ENCODE data around the gene GRIN2A. TPM values are rescaled to one million over a fixed set of nuclear protein-coding genes. Genes with fewer than 3 reads are reported as not detected.

The GRIN2A gene
- total RNA-seq, 1 donor from 2014 or later = 7.8 TPM

- H3K27me3 ChIP-seq = no peaks in the 10 kb centered on the region
- DNase-seq (ENCODE audit: low spot score in 2 of 2) = no peak
- no peak overlapping the region for H3K27ac ChIP-seq
- no peak for TF ChIP-seq CTCF (IDR thresholded peaks at IDR 0.05)
- no peaks in the 10 kb centered on the region for H3K9me3 ChIP-seq
- H3K4me1 ChIP-seq = no peaks in the 10 kb centered on the region
- no peak overlapping the region for H3K4me3 ChIP-seq
- no peaks in the 10 kb centered on the region for H3K36me3 ChIP-seq
- intact Hi-C loops (cut with DNase I) = no loop called here
Observed at GRCh38 chr16:9820476-9821246, 361.6 kb downstream of the GRIN2A start.

- H3K4me1 ChIP-seq = no peaks in the 10 kb centered on the region
- H3K27ac ChIP-seq = no peak overlapping the region
- no peak for TF ChIP-seq CTCF (IDR thresholded peaks at IDR 0.05)
- DNase-seq (ENCODE audit: low spot score in 2 of 2) = no peak
- intact Hi-C loops (cut with DNase I) = no loop called here
- no peak overlapping the region for H3K4me3 ChIP-seq
- H3K27me3 ChIP-seq = no peaks in the 10 kb centered on the region
- H3K9me3 ChIP-seq = no peaks in the 10 kb centered on the region
- H3K36me3 ChIP-seq = no peaks in the 10 kb centered on the region
Observed at GRCh38 chr16:9818702-9819101, 363.5 kb downstream of the GRIN2A start.

GRCh38 chr16:9817586-9817985 is 364.6 kb downstream of the GRIN2A start:
- H3K4me1 ChIP-seq = no peaks in the 10 kb centered on the region
- no peak for DNase-seq (ENCODE audit: low spot score in 2 of 2)
- no peak overlapping the region for H3K27ac ChIP-seq
- intact Hi-C loops (cut with DNase I) = no loop called here
- no peak overlapping the region for H3K4me3 ChIP-seq
- H3K9me3 ChIP-seq = no peaks in the 10 kb centered on the region
- no peak for TF ChIP-seq CTCF (IDR thresholded peaks at IDR 0.05)
- H3K36me3 ChIP-seq = no peaks in the 10 kb centered on the region
- H3K27me3 ChIP-seq = no peaks in the 10 kb centered on the region

GRCh38 chr16:9816644-9817043 is 365.6 kb downstream of the GRIN2A start:
- Histone ChIP-seq H3K27ac (no peak overlapping the region), H3K9me3 (no peaks in the 10 kb centered on the region), H3K27me3 (no peaks in the 10 kb centered on the region), H3K36me3 (no peaks in the 10 kb centered on the region), H3K4me3 (no peak overlapping the region), H3K4me1 (no peaks in the 10 kb centered on the region)
- intact Hi-C loops (cut with DNase I) = no loop called here
- no peak for DNase-seq (ENCODE audit: low spot score in 2 of 2)
- TF ChIP-seq CTCF (IDR thresholded peaks at IDR 0.05) = no peak

- Histone ChIP-seq H3K36me3 (no peaks in the 10 kb centered on the region), H3K9me3 (no peaks in the 10 kb centered on the region), H3K4me3 (no peak overlapping the region), H3K4me1 (no peaks in the 10 kb centered on the region), H3K27ac (no peak overlapping the region), H3K27me3 (no peaks in the 10 kb centered on the region)
- no peak for TF ChIP-seq CTCF (IDR thresholded peaks at IDR 0.05)
- intact Hi-C loops (cut with DNase I) = no loop called here
- no peak for DNase-seq (ENCODE audit: low spot score in 2 of 2)
Observed at GRCh38 chr16:9813665-9814064, 368.6 kb downstream of the GRIN2A start.
